RWPE2 (cell line): Measurements from ENCODE around the gene LAMA3.
A peak's percentile ranks its signal among the peaks of the same experiment; 100 is the strongest.

ENCODE experiments used
- ATAC-seq: fragments of 200-7000 bp; cut with Tn5 transposase; 3 replicates; pipeline ENCODE4 v1.9.1; 2021; ENCODE audit warnings: low read depth
- DNase-seq: peaks from one replicate; pipeline ENCODE4 v3.0.0-alpha.2; 2020; ENCODE audit warnings: low spot score
- H3K27ac ChIP-seq: fragments of 450-650 bp; 2 replicates; pipeline ENCODE4 v1.5.1; 2017; ENCODE audit warnings: mild to moderate bottlenecking; ENCODE audit not compliant: poor library complexity, severe bottlenecking
- H3K27me3 ChIP-seq: fragments of 250-450 bp; sonication (Bioruptor Pico); 2 replicates; pipeline ENCODE4 v1.5.1; 2021; ENCODE audit warnings: mild to moderate bottlenecking, moderate library complexity; ENCODE audit not compliant: insufficient read depth, poor library complexity, severe bottlenecking
- H3K36me3 ChIP-seq: fragments of 250-450 bp; sonication (Bioruptor Pico); 2 replicates; pipeline ENCODE4 v1.5.1; 2020; ENCODE audit warnings: low read depth, mild to moderate bottlenecking, moderate library complexity
- H3K4me1 ChIP-seq: fragments of 250-450 bp; sonication (Bioruptor Pico); 2 replicates; pipeline ENCODE4 v1.5.1; 2021; ENCODE audit warnings: mild to moderate bottlenecking, moderate library complexity; ENCODE audit not compliant: insufficient read depth, poor library complexity, severe bottlenecking
- H3K4me3 ChIP-seq: fragments of 250-450 bp; sonication (Bioruptor Pico); 2 replicates; pipeline ENCODE4 v1.5.1; 2021; ENCODE audit warnings: mild to moderate bottlenecking, moderate library complexity; ENCODE audit not compliant: severe bottlenecking
- H3K9me3 ChIP-seq: fragments of 250-450 bp; sonication (Bioruptor Pico); 2 replicates; pipeline ENCODE4 v1.5.1; 2021; ENCODE audit warnings: mild to moderate bottlenecking, moderate library complexity; ENCODE audit not compliant: severe bottlenecking
- TF ChIP-seq, protein P1 (sequence below): fragments of 450-650 bp; IDR thresholded peaks from one replicate; pipeline ENCODE4 v1.5.1; 2017; ENCODE audit warnings: mild to moderate bottlenecking, moderate library complexity; ENCODE audit not compliant: poor library complexity, severe bottlenecking

The LAMA3 gene

DNA sequence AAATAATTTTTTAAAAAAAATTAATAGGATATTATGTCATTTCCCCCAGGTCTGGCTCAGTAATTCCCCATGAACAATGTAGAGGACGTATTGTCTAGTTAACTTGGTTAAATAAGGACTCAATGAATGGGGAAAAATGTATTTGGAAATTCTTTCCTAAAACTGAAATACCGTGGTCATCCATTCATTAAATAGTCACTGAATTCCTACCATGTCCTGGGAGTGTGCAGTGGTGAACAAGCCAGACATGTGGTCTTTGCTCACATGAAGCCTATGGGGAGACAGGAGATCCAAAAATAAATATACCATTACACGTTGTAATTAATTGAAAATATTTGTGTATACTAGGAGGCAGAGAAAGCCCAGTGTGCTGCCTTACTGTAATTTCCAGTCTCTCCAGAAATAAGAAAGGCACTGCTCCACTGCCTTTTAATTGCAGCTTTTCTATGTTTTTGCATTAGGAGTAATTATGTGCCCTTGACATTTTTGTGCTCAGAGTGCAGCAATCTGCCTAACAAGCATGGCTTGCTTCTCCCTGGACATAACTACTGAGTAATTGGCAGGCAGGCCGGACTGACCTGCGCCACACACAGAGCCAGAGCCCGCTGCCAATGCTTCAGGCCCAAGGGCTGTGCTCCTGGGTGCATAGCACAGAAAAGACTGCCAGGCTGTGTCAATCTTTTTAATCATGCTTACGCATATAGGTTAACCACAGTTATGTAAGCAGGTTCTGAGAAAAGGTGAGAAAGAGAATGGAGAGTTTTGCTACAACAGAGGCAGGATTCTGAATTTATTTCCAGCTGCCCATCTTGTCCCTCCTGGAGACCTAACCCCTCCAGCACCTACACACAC, 303.1 kb downstream of the LAMA3 start:
- H3K9me3 ChIP-seq = no peaks in the 10 kb centered on the region
- H3K4me3 ChIP-seq = no peak overlapping the region
- TF ChIP-seq, protein P1, sequence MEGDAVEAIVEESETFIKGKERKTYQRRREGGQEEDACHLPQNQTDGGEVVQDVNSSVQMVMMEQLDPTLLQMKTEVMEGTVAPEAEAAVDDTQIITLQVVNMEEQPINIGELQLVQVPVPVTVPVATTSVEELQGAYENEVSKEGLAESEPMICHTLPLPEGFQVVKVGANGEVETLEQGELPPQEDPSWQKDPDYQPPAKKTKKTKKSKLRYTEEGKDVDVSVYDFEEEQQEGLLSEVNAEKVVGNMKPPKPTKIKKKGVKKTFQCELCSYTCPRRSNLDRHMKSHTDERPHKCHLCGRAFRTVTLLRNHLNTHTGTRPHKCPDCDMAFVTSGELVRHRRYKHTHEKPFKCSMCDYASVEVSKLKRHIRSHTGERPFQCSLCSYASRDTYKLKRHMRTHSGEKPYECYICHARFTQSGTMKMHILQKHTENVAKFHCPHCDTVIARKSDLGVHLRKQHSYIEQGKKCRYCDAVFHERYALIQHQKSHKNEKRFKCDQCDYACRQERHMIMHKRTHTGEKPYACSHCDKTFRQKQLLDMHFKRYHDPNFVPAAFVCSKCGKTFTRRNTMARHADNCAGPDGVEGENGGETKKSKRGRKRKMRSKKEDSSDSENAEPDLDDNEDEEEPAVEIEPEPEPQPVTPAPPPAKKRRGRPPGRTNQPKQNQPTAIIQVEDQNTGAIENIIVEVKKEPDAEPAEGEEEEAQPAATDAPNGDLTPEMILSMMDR = no peak
- peak; percentile 88 for ATAC-seq
- H3K36me3 ChIP-seq = no peaks in the 10 kb centered on the region
- H3K4me1 ChIP-seq = peaks cover 31% of the 10 kb centered on the region
- H3K27me3 ChIP-seq = no peaks in the 10 kb centered on the region
- peak; percentile 77 for DNase-seq
- H3K27ac ChIP-seq = peak overlapping the region; percentile 50

DNA sequence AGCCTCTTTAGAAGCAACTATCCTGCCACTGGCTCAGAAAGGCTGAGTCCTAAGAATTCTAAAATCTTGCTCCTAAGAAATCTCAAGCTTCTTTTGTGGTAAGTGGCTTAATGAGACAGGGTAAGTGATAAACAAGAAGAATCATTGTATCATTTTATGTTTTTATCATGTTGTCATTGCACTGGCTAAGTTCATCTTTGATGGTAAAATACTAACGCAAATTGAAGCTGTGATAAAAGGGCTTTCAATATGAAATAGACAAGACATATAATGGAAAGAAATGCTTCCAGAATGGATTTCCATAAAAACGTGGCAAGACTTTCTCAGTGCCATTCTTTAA, 303.7 kb downstream of the LAMA3 start:
- Histone ChIP-seq H3K4me1 (peaks cover 31% of the 10 kb centered on the region), H3K36me3 (no peaks in the 10 kb centered on the region), H3K4me3 (no peak overlapping the region), H3K9me3 (no peaks in the 10 kb centered on the region), H3K27ac (peak overlapping the region; percentile 50), H3K27me3 (no peaks in the 10 kb centered on the region)
- TF ChIP-seq, protein P1 = no peak
- ATAC-seq (no peak), DNase-seq (no peak)

GRCh38 chr18:23994361-23994902, 305.2 kb downstream of the LAMA3 start:
- peaks cover 41% of the 10 kb centered on the region for H3K4me1 ChIP-seq
- no peak overlapping the region for H3K4me3 ChIP-seq
- DNase-seq (peak; percentile 91), ATAC-seq (peak; percentile 74)
- no peaks in the 10 kb centered on the region for H3K9me3 ChIP-seq
- no peaks in the 10 kb centered on the region for H3K36me3 ChIP-seq
- peak overlapping the region; percentile 50 for H3K27ac ChIP-seq
- TF ChIP-seq, protein P1 = no peak
- no peaks in the 10 kb centered on the region for H3K27me3 ChIP-seq

DNA sequence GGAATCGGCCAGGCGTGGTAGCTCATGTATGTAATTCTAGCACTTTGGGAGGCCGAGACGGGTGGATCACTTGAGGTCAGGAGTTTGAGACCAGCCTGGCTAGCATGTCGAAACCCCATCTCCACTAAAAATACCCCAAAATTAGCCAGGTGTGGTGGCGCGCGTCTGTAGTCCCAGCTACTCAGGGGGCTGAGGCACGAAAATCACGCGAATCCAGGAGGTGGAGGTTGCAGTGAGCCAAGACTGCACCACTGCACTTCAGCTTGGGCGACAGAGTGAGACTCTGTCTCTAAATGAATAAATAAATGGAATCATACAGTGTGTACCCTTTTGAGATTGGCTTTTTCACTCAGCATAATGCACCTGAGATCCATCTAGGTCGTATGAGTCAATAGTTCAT, 305.9 kb downstream of the LAMA3 start:
- Histone ChIP-seq H3K27ac (peak overlapping the region; percentile 50), H3K36me3 (no peaks in the 10 kb centered on the region), H3K27me3 (no peaks in the 10 kb centered on the region), H3K9me3 (no peaks in the 10 kb centered on the region), H3K4me3 (no peak overlapping the region), H3K4me1 (peaks cover 43% of the 10 kb centered on the region)
- TF ChIP-seq, protein P1 = no peak
- ATAC-seq (no peak), DNase-seq (no peak)

DNA sequence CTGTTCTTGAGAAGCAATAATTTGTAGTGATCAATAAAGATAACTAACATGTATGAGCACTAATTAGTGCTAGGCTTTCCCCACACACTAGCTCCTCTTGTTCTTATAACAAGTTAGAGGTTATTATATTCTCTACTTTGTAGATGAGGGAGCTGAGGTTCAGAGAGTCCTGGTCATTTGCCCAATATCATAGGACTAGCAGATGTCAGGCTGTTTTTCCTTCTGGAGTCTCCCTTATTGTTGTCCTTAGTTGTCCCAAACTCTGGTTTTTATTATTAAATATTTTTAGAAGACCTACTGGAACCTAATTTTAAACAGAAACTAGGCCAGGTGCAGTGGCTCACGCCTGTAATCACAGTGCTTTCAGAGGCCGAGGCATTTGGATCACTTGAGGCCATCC, 308.8 kb downstream of the LAMA3 start:
- DNase-seq (no peak), ATAC-seq (no peak)
- Histone ChIP-seq H3K9me3 (no peaks in the 10 kb centered on the region), H3K27ac (no peak overlapping the region), H3K4me1 (peaks cover 32% of the 10 kb centered on the region), H3K27me3 (no peaks in the 10 kb centered on the region), H3K36me3 (no peaks in the 10 kb centered on the region), H3K4me3 (no peak overlapping the region)
- TF ChIP-seq, protein P1 = no peak
